Measurements from ENCODE around the gene PIEZO1.

The PIEZO1 gene

GRCh38 chr16:88711750-88712340, 73.2 kb downstream of the PIEZO1 start:
- DNase-seq, result no peak

GRCh38 chr16:88710556-88710955, 74.5 kb downstream of the PIEZO1 start:
- Histone ChIP-seq H2BK120ac (ENCODE audit: insufficient read depth, low read length, poor library complexity) (no peak overlapping the region), H3K4me1 (ENCODE audit: control insufficient read depth in 1 of 2, insufficient read depth in 2 of 2, low read length in 2 of 2) (peaks cover 4 to 8% of the 10 kb centered on the region in 2 experiments), H3K27me3 (ENCODE audit: insufficient read depth, low read length) (no peaks in the 10 kb centered on the region), H3K36me3 (ENCODE audit: control insufficient read depth in 1 of 2, insufficient read depth in 2 of 2, low read length in 2 of 2) (peaks cover 36 to 40% of the 10 kb centered on the region in 2 experiments), H3K79me1 (ENCODE audit: low read length) (peaks cover 2% of the 10 kb centered on the region), H3K9ac (ENCODE audit: low read length) (no peak overlapping the region), H2BK5ac (ENCODE audit: low read depth, low read length, poor library complexity) (no peak overlapping the region), H2AFZ (ENCODE audit: insufficient read depth, low read length, poor library complexity) (no peak overlapping the region), H2BK12ac (ENCODE audit: low read length) (no peak overlapping the region), H3K4me2 (ENCODE audit: low read length) (no peak overlapping the region), H3K79me2 (ENCODE audit: control insufficient read depth, insufficient read depth, low read length, poor library complexity) (no peaks in the 10 kb centered on the region), H2AK5ac (ENCODE audit: low read length) (no peak overlapping the region), H4K91ac (ENCODE audit: low read depth, low read length) (no peak overlapping the region), H3K14ac (ENCODE audit: low read length) (no peak overlapping the region), H3K4me3 (ENCODE audit: low read depth, low read length) (no peak overlapping the region), H3K18ac (ENCODE audit: low read length) (no peak overlapping the region), H3K4ac (ENCODE audit: low read depth, low read length) (no peak overlapping the region), H4K8ac (ENCODE audit: low read depth, low read length) (no peak overlapping the region), H4K12ac (ENCODE audit: low read depth, low read length) (no peak overlapping the region), H3K23ac (ENCODE audit: low read length) (no peak overlapping the region), H3K27ac (ENCODE audit: low read depth, low read length) (no peak overlapping the region), H3K9me3 (ENCODE audit: insufficient read depth, low read depth, low read length) (no peaks in the 10 kb centered on the region)
- WGBS (ENCODE audit: extremely low coverage, insufficient coverage, insufficient read length), result no CpG with 5 or more reads among the region's 16 CpGs
- no peak for DNase-seq

More at GRCh38 chr16:88711750-88712340, 73.2 kb downstream of the PIEZO1 start:
- no CpG with 5 or more reads among the region's 18 CpGs for WGBS (ENCODE audit: extremely low coverage, insufficient coverage, insufficient read length)
- Histone ChIP-seq H3K36me3 (ENCODE audit: control insufficient read depth in 1 of 2, insufficient read depth in 2 of 2, low read length in 2 of 2) (peaks cover 49 to 53% of the 10 kb centered on the region in 2 experiments), H3K27ac (ENCODE audit: low read depth, low read length) (no peak overlapping the region), H2AFZ (ENCODE audit: insufficient read depth, low read length, poor library complexity) (no peak overlapping the region), H3K79me2 (ENCODE audit: control insufficient read depth, insufficient read depth, low read length, poor library complexity) (no peaks in the 10 kb centered on the region), H3K4me3 (ENCODE audit: low read depth, low read length) (no peak overlapping the region), H3K18ac (ENCODE audit: low read length) (no peak overlapping the region), H2BK120ac (ENCODE audit: insufficient read depth, low read length, poor library complexity) (no peak overlapping the region), H4K91ac (ENCODE audit: low read depth, low read length) (no peak overlapping the region), H3K14ac (ENCODE audit: low read length) (no peak overlapping the region), H3K4me1 (ENCODE audit: control insufficient read depth in 1 of 2, insufficient read depth in 2 of 2, low read length in 2 of 2) (peaks cover 4% of the 10 kb centered on the region in 2 experiments), H4K12ac (ENCODE audit: low read depth, low read length) (no peak overlapping the region), H3K27me3 (ENCODE audit: insufficient read depth, low read length) (no peaks in the 10 kb centered on the region), H2AK5ac (ENCODE audit: low read length) (no peak overlapping the region), H3K4me2 (ENCODE audit: low read length) (no peak overlapping the region), H3K4ac (ENCODE audit: low read depth, low read length) (no peak overlapping the region), H3K9ac (ENCODE audit: low read length) (no peak overlapping the region), H3K9me3 (ENCODE audit: insufficient read depth, low read depth, low read length) (peaks cover 2% of the 10 kb centered on the region), H4K8ac (ENCODE audit: low read depth, low read length) (no peak overlapping the region), H2BK5ac (ENCODE audit: low read depth, low read length, poor library complexity) (no peak overlapping the region), H3K23ac (ENCODE audit: low read length) (no peak overlapping the region), H3K79me1 (ENCODE audit: low read length) (no peaks in the 10 kb centered on the region), H2BK12ac (ENCODE audit: low read length) (no peak overlapping the region)

GRCh38 chr16:88706965-88707826, 77.8 kb downstream of the PIEZO1 start:
- peaks cover 2% of the 10 kb centered on the region for H3K79me1 ChIP-seq (ENCODE audit: low read length)
- H4K91ac ChIP-seq (ENCODE audit: low read depth, low read length), result no peak overlapping the region
- no peak overlapping the region for H2BK12ac ChIP-seq (ENCODE audit: low read length)
- no peak overlapping the region for H2BK5ac ChIP-seq (ENCODE audit: low read depth, low read length, poor library complexity)
- no peak overlapping the region for H3K23ac ChIP-seq (ENCODE audit: low read length)
- H3K36me3 ChIP-seq (ENCODE audit: control insufficient read depth in 1 of 2, insufficient read depth in 2 of 2, low read length in 2 of 2), result peaks cover 12 to 18% of the 10 kb centered on the region in 2 experiments
- no peak for DNase-seq
- no peaks in the 10 kb centered on the region for H3K27me3 ChIP-seq (ENCODE audit: insufficient read depth, low read length)
- peak overlapping the region; percentile 98 for H3K4me2 ChIP-seq (ENCODE audit: low read length)
- peak overlapping the region; percentile 93 for H4K8ac ChIP-seq (ENCODE audit: low read depth, low read length)
- no peak overlapping the region for H3K4ac ChIP-seq (ENCODE audit: low read depth, low read length)
- no peaks in the 10 kb centered on the region for H3K9me3 ChIP-seq (ENCODE audit: insufficient read depth, low read depth, low read length)
- no peak overlapping the region for H2AFZ ChIP-seq (ENCODE audit: insufficient read depth, low read length, poor library complexity)
- H3K27ac ChIP-seq (ENCODE audit: low read depth, low read length), result no peak overlapping the region
- H2AK5ac ChIP-seq (ENCODE audit: low read length), result no peak overlapping the region
- peaks cover 4 to 14% of the 10 kb centered on the region in 2 experiments for H3K4me1 ChIP-seq (ENCODE audit: control insufficient read depth in 1 of 2, insufficient read depth in 2 of 2, low read length in 2 of 2)
- H3K9ac ChIP-seq (ENCODE audit: low read length), result peak overlapping the region; percentile 91
- WGBS (ENCODE audit: extremely low coverage, insufficient coverage, insufficient read length), result no CpG with 5 or more reads among the region's 17 CpGs
- H2BK120ac ChIP-seq (ENCODE audit: insufficient read depth, low read length, poor library complexity), result no peak overlapping the region
- H3K18ac ChIP-seq (ENCODE audit: low read length), result no peak overlapping the region
- no peak overlapping the region for H3K14ac ChIP-seq (ENCODE audit: low read length)
- H3K79me2 ChIP-seq (ENCODE audit: control insufficient read depth, insufficient read depth, low read length, poor library complexity), result no peaks in the 10 kb centered on the region
- peak overlapping the region; percentile 89 for H3K4me3 ChIP-seq (ENCODE audit: low read depth, low read length)
- peak overlapping the region; percentile 1 for H4K12ac ChIP-seq (ENCODE audit: low read depth, low read length)

- Histone ChIP-seq H3K4me2 (ENCODE audit: low read length) (peak within 1 kb of the TSS; percentile 98), H3K27ac (ENCODE audit: low read depth, low read length) (no peak within 1 kb of the TSS), H3K9ac (ENCODE audit: low read length) (peak within 1 kb of the TSS; percentile 91), H3K27me3 (ENCODE audit: insufficient read depth, low read length) (no peaks in the 10 kb centered on the region), H2BK5ac (ENCODE audit: low read depth, low read length, poor library complexity) (no peak within 1 kb of the TSS), H3K79me1 (ENCODE audit: low read length) (peaks cover 2% of the 10 kb centered on the region), H3K79me2 (ENCODE audit: control insufficient read depth, insufficient read depth, low read length, poor library complexity) (no peaks in the 10 kb centered on the region), H3K4ac (ENCODE audit: low read depth, low read length) (peak within 1 kb of the TSS; percentile 1), H3K36me3 (ENCODE audit: control insufficient read depth in 1 of 2, insufficient read depth in 2 of 2, low read length in 2 of 2) (peaks cover 9 to 18% of the 10 kb centered on the region in 2 experiments), H4K8ac (ENCODE audit: low read depth, low read length) (peak within 1 kb of the TSS; percentile 93), H2BK120ac (ENCODE audit: insufficient read depth, low read length, poor library complexity) (peak within 1 kb of the TSS; percentile 33), H2AFZ (ENCODE audit: insufficient read depth, low read length, poor library complexity) (peak within 1 kb of the TSS; percentile 87), H3K23ac (ENCODE audit: low read length) (no peak within 1 kb of the TSS), H4K12ac (ENCODE audit: low read depth, low read length) (peak within 1 kb of the TSS; percentile 1), H3K14ac (ENCODE audit: low read length) (peak within 1 kb of the TSS; percentile 64), H3K9me3 (ENCODE audit: insufficient read depth, low read depth, low read length) (no peaks in the 10 kb centered on the region), H3K4me1 (ENCODE audit: control insufficient read depth in 1 of 2, insufficient read depth in 2 of 2, low read length in 2 of 2) (peaks cover 4 to 14% of the 10 kb centered on the region in 2 experiments), H2AK5ac (ENCODE audit: low read length) (no peak within 1 kb of the TSS), H3K4me3 (ENCODE audit: low read depth, low read length) (peak within 1 kb of the TSS; percentile 89), H2BK12ac (ENCODE audit: low read length) (no peak within 1 kb of the TSS), H3K18ac (ENCODE audit: low read length) (peak within 1 kb of the TSS; percentile 54), H4K91ac (ENCODE audit: low read depth, low read length) (peak within 1 kb of the TSS; percentile 3)
- peak; percentile 88 to 97 for DNase-seq
- no CpG with 5 or more reads among the region's 86 CpGs for WGBS (ENCODE audit: extremely low coverage, insufficient coverage, insufficient read length)
These were observed 78.6 kb downstream of the PIEZO1 start, which contains the start of the genes CTU2 and RNF166 for GRCh38 chr16:88706229-88706964. Gene CTU2 (plus strand): TSS chr16:88706503. CDS start chr16:88706531, 28 bp downstream. Gene RNF166 (minus strand): TSS chr16:88706408. CDS start chr16:88706325, 83 bp downstream.

All from trophoblast cell (in vitro differentiated cells and primary cell).